Keratinocyte (primary cell): ENCODE data around the gene AP2A2.

Experiments
- CTCF ChIP-seq, 3 experiments: IDR thresholded peaks in 1 of 3; conservative IDR thresholded peaks in 1 of 3; optimal IDR thresholded peaks in 1 of 3; 2 replicates in 2 of 3; 3 replicates in 1 of 3; pipeline versions ENCODE3 to v1.5.1; 2011; ENCODE audit warnings: low read length in 3 of 3, mild to moderate bottlenecking in 3 of 3, moderate library complexity in 2 of 3, control low read depth in 1 of 3, inconsistent platforms in 1 of 3; ENCODE audit not compliant: insufficient read depth in 2 of 3; ENCODE audit errors: extremely low read depth in 1 of 3
- EZH2 ChIP-seq: IDR thresholded peaks from one replicate; pipeline ENCODE4 v1.6.1; 2012; ENCODE audit warnings: inconsistent platforms, mild to moderate bottlenecking, low read length, moderate library complexity

GRCh38 chr11:996681-997080, 71.0 kb downstream of the AP2A2 start:
- no peak for TF ChIP-seq CTCF (optimal IDR thresholded peaks at IDR 0.05 in 1 of 3, IDR thresholded peaks at IDR 0.05 in 1 of 3, conservative IDR thresholded peaks at IDR 0.05 in 1 of 3; ENCODE audit: extremely low read depth in 1 of 3, insufficient read depth in 2 of 3, low read length in 3 of 3)
- TF ChIP-seq EZH2: no peak
